ENCODE data around the gene GRIK4.

DNA sequence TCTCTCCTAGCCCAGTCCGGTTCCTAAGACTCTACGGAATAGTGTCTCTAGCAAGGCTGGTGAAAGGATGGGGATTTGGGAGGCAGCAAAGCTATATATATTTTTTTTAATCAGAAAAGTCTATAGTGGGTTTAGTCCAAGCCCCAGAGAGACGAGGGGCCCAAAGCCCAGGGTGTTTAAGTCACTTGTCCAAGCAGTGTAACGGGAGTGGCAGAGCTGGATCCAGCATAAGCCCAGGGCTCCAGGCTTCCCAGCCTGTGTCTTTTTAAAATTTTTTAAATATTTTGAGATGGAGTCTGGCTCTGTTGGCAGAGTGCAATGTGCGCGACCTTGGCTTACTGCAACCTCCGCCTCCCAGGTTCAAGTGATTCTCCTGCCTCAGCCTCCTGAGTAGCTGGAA is 6.8 kb downstream of the GRIK4 start:
- TF ChIP-seq, protein P1, sequence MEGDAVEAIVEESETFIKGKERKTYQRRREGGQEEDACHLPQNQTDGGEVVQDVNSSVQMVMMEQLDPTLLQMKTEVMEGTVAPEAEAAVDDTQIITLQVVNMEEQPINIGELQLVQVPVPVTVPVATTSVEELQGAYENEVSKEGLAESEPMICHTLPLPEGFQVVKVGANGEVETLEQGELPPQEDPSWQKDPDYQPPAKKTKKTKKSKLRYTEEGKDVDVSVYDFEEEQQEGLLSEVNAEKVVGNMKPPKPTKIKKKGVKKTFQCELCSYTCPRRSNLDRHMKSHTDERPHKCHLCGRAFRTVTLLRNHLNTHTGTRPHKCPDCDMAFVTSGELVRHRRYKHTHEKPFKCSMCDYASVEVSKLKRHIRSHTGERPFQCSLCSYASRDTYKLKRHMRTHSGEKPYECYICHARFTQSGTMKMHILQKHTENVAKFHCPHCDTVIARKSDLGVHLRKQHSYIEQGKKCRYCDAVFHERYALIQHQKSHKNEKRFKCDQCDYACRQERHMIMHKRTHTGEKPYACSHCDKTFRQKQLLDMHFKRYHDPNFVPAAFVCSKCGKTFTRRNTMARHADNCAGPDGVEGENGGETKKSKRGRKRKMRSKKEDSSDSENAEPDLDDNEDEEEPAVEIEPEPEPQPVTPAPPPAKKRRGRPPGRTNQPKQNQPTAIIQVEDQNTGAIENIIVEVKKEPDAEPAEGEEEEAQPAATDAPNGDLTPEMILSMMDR (conservative IDR thresholded peaks at IDR 0.05; ENCODE audit: low read depth, low read length): no peak
- no peak for TF ChIP-seq CHD1 (IDR thresholded peaks at IDR 0.05; ENCODE audit: low read depth, low read length)
- TF ChIP-seq, protein P2, sequence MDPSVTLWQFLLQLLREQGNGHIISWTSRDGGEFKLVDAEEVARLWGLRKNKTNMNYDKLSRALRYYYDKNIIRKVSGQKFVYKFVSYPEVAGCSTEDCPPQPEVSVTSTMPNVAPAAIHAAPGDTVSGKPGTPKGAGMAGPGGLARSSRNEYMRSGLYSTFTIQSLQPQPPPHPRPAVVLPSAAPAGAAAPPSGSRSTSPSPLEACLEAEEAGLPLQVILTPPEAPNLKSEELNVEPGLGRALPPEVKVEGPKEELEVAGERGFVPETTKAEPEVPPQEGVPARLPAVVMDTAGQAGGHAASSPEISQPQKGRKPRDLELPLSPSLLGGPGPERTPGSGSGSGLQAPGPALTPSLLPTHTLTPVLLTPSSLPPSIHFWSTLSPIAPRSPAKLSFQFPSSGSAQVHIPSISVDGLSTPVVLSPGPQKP (IDR thresholded peaks at IDR 0.05; ENCODE audit: borderline replicate concordance, low read depth, low read length): no peak
- TF ChIP-seq POLR2A (IDR thresholded peaks at IDR 0.05; ENCODE audit: low read depth, low read length): no peak
- no peak for TF ChIP-seq BHLHE40 (IDR thresholded peaks at IDR 0.05; ENCODE audit: low read depth, low read length)
- TF ChIP-seq SMC3 (IDR thresholded peaks at IDR 0.05; ENCODE audit: low read depth, low read length): no peak
